ENCODE measurements around the gene TMEM179B. TPM values are rescaled to one million over a fixed set of nuclear protein-coding genes. Genes with fewer than 3 reads are reported as not detected.
A peak's percentile ranks its signal among the peaks of the same experiment; 100 is the strongest.

TMEM179B gene
- total RNA-seq, 4 donors from 2014 or later = 65.9 to 112 (median 89.8) TPM

DNA sequence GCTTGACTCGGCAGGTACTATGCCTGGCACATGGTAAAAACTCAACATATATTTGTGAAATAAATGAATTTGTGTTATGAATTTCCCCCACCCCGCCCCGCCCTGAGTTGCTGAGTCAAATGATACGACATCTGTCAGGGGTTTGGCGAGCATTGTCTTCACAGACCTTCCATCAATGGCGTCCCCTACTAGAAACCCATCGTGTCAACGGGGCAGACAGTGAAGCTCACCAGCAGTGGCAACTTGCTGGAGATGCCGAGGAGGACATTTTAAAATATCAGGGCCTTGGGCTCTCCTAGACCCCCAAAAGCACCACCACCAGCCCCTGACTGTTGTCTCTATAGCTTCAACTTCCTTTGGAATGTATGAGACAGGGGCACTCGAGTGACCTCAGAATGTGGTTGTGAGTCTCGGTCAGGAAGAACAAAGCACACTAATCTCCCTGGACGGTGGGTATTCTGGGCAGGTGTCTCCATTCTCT, 18.8 kb downstream of the TMEM179B start:
- no peaks in the 10 kb centered on the region for H3K9me3 ChIP-seq
- 30 to 35% methylated on average over 2 to 12 of the region's 12 CpGs for WGBS, 2 donors (ENCODE audit: low coverage in 1 of 2)
- H3K27me3 ChIP-seq = no peaks in the 10 kb centered on the region
- in situ Hi-C loops (cut with MboI; ENCODE audit: low pct_ligation_motif_present in 1 of 4, low pct_unique_long_range_greater_than_20kb in 1 of 4, low sequenced_read_pairs in 3 of 4) (no loop called here), intact Hi-C loops (cut with DNase I; ENCODE audit: low total_unique reads) (no loop called here)
- DNase-seq = peak; percentile 16
- H3K27ac ChIP-seq = peak overlapping the region; percentile 95 to 99 (median 96)
- H3K4me3 ChIP-seq = peak overlapping the region; percentile 62 to 96 (median 88)
- peaks cover 0 to 22% (median 11%) of the 10 kb centered on the region in 4 donors for H3K36me3 ChIP-seq
- TF ChIP-seq EP300 (IDR thresholded peaks at IDR 0.05; ENCODE audit: low read depth) (no peak), POLR2AphosphoS5 (IDR thresholded peaks at IDR 0.05) (no peak), POLR2A (IDR thresholded peaks at IDR 0.05) (no peak)
- TF ChIP-seq, protein P1, sequence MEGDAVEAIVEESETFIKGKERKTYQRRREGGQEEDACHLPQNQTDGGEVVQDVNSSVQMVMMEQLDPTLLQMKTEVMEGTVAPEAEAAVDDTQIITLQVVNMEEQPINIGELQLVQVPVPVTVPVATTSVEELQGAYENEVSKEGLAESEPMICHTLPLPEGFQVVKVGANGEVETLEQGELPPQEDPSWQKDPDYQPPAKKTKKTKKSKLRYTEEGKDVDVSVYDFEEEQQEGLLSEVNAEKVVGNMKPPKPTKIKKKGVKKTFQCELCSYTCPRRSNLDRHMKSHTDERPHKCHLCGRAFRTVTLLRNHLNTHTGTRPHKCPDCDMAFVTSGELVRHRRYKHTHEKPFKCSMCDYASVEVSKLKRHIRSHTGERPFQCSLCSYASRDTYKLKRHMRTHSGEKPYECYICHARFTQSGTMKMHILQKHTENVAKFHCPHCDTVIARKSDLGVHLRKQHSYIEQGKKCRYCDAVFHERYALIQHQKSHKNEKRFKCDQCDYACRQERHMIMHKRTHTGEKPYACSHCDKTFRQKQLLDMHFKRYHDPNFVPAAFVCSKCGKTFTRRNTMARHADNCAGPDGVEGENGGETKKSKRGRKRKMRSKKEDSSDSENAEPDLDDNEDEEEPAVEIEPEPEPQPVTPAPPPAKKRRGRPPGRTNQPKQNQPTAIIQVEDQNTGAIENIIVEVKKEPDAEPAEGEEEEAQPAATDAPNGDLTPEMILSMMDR (IDR thresholded peaks at IDR 0.05) = no peak
- peaks cover 7 to 22% (median 19%) of the 10 kb centered on the region in 4 donors for H3K4me1 ChIP-seq

DNA sequence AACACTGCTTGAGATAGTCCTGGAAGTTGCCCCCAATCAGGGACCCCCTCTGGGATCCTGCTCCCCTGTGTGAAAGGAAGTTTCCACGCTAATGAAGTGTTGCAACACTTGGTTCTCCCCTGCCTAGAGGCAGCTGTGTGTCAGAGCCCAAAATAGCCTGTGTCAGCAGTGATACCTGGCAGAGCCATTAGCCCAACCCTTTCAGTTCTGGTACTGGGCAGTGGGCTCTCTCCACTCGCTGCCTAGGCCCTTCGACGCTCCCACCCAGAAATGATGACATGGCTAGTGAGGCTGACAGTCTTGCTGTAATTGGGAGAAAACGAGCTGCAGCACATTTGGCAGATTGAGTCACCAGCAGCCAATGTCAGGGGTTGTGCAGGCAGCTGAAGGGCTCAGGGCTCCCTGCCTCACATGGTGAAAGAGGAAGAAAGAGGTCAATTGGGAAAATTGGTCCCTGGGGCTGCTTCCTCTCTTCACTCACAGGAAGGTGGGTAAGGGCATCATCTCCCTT, 19.5 kb downstream of the TMEM179B start:
- in situ Hi-C loops (cut with MboI; ENCODE audit: low pct_ligation_motif_present in 1 of 4, low pct_unique_long_range_greater_than_20kb in 1 of 4, low sequenced_read_pairs in 3 of 4) = no loop called here
- peak; percentile 10 for DNase-seq
- peaks cover 0 to 16% (median 7%) of the 10 kb centered on the region in 4 donors for H3K36me3 ChIP-seq
- WGBS, 2 donors (ENCODE audit: low coverage in 1 of 2) = 89% methylated on average over 5 of the region's 5 CpGs; no CpG with 5 or more reads in 1 of the 2 donors
- intact Hi-C loops (cut with DNase I; ENCODE audit: low total_unique reads) = no loop called here
- peak overlapping the region; percentile 95 to 99 (median 96) for H3K27ac ChIP-seq
- TF ChIP-seq POLR2A (IDR thresholded peaks at IDR 0.05) = no peak
- peak in 1 of 3 donors; percentile 9 for TF ChIP-seq POLR2AphosphoS5 (IDR thresholded peaks at IDR 0.05)
- H3K4me3 ChIP-seq = no peak overlapping the region
- H3K4me1 ChIP-seq = peaks cover 7 to 22% (median 19%) of the 10 kb centered on the region in 4 donors
- no peaks in the 10 kb centered on the region for H3K9me3 ChIP-seq
- no peaks in the 10 kb centered on the region for H3K27me3 ChIP-seq

DNA sequence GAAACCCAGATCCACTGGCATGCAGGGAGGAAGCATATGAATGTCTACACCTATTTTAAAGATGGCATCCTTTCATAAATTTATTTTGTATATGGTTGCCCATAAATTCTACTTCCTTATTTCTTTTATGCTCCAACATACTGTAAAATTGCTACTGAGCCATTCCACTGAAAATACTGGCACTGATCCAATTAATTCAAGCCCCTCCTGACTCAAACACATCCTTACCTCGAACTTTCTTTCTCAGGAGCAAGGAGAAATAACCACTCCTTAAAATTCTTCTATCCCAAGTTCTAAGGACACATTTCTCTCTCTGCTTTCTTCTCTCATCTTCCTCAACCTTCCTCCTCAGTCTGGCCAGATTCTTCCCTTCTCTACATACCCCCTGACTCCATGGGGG, 23.5 kb downstream of the TMEM179B start:
- H3K36me3 ChIP-seq = peaks cover 0 to 2% (median 0%) of the 10 kb centered on the region in 4 donors
- WGBS, 2 donors (ENCODE audit: low coverage in 1 of 2) = 11 to 26% methylated on average over 1 of the region's 1 CpG
- in situ Hi-C loops (cut with MboI; ENCODE audit: low pct_ligation_motif_present in 1 of 4, low pct_unique_long_range_greater_than_20kb in 1 of 4, low sequenced_read_pairs in 3 of 4) (no loop called here), intact Hi-C loops (cut with DNase I; ENCODE audit: low total_unique reads) (no loop called here)
- H3K27ac ChIP-seq = no peak overlapping the region
- no peak for TF ChIP-seq POLR2AphosphoS5 (IDR thresholded peaks at IDR 0.05)
- no peak for TF ChIP-seq EP300 (IDR thresholded peaks at IDR 0.05; ENCODE audit: low read depth)
- TF ChIP-seq POLR2A (IDR thresholded peaks at IDR 0.05) = no peak
- TF ChIP-seq, protein P1 (IDR thresholded peaks at IDR 0.05) = no peak
- peaks cover 0 to 11% (median 6%) of the 10 kb centered on the region in 4 donors for H3K4me1 ChIP-seq
- H3K27me3 ChIP-seq = no peaks in the 10 kb centered on the region
- H3K4me3 ChIP-seq = no peak overlapping the region
- DNase-seq = no peak
- no peaks in the 10 kb centered on the region for H3K9me3 ChIP-seq

DNA sequence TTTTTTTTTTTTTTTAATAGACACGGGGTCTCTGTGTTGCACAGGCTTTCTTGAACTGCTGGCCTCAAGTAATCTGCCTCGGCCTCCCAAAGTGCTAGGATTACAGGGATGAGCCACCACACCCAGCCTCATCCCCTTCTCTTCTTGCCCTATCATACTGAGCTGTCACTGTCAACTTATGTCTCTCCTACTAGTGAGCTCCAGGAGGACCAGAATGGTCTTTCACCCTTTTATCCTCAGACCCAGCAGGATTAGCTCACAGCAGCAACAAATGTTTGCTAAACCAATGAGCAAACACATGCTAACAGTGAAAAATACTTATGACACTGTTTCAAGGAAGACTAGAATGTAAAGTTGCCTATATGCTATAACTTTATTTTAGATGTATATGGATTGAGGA, 24.5 kb downstream of the TMEM179B start:
- WGBS, 2 donors (ENCODE audit: low coverage in 1 of 2) = 74 to 83% methylated on average over 2 of the region's 2 CpGs
- intact Hi-C loops (cut with DNase I; ENCODE audit: low total_unique reads) = no loop called here

More for the DNA sequence above, 24.5 kb downstream of the TMEM179B start:
- Histone ChIP-seq H3K36me3 (peaks cover 0 to 10% (median 2%) of the 10 kb centered on the region in 4 donors), H3K9me3 (no peaks in the 10 kb centered on the region), H3K27me3 (no peaks in the 10 kb centered on the region), H3K4me3 (no peak overlapping the region), H3K27ac (no peak overlapping the region), H3K4me1 (peaks cover 0 to 5% (median 0%) of the 10 kb centered on the region in 4 donors)
- TF ChIP-seq, protein P1 (IDR thresholded peaks at IDR 0.05) = no peak
- TF ChIP-seq POLR2AphosphoS5 (IDR thresholded peaks at IDR 0.05) (no peak), EP300 (IDR thresholded peaks at IDR 0.05; ENCODE audit: low read depth) (no peak), POLR2A (IDR thresholded peaks at IDR 0.05) (no peak)
- in situ Hi-C loops (cut with MboI; ENCODE audit: low pct_ligation_motif_present in 1 of 4, low pct_unique_long_range_greater_than_20kb in 1 of 4, low sequenced_read_pairs in 3 of 4) = no loop called here
- no peak for DNase-seq

Data from transverse colon (tissue), 4 donors.